ENCODE measurements around the gene DNALI1. TPM values are rescaled to one million over a fixed set of nuclear protein-coding genes. Genes with fewer than 3 reads are reported as not detected.

DNALI1 gene
- total RNA-seq, 1 donor from 2014 or later = 2.2 TPM

- no peak for DNase-seq (ENCODE audit: low spot score in 2 of 2)
- Histone ChIP-seq H3K9me3 (no peaks in the 10 kb centered on the region), H3K36me3 (no peaks in the 10 kb centered on the region), H3K4me3 (no peak overlapping the region), H3K27me3 (no peaks in the 10 kb centered on the region), H3K4me1 (no peaks in the 10 kb centered on the region), H3K27ac (no peak overlapping the region)
- TF ChIP-seq CTCF (IDR thresholded peaks at IDR 0.05) = no peak
- intact Hi-C loops (cut with DNase I) = no loop called here
Measured at GRCh38 chr1:37605061-37605650, 48.4 kb downstream of the DNALI1 start.

GRCh38 chr1:37605806-37606474 lies 49.2 kb downstream of the DNALI1 start:
- no peak overlapping the region for H3K27ac ChIP-seq
- no peak for TF ChIP-seq CTCF (IDR thresholded peaks at IDR 0.05)
- H3K9me3 ChIP-seq = no peaks in the 10 kb centered on the region
- no peaks in the 10 kb centered on the region for H3K4me1 ChIP-seq
- no peak overlapping the region for H3K4me3 ChIP-seq
- DNase-seq (ENCODE audit: low spot score in 2 of 2) = no peak
- no peaks in the 10 kb centered on the region for H3K27me3 ChIP-seq
- no peaks in the 10 kb centered on the region for H3K36me3 ChIP-seq
- intact Hi-C loops (cut with DNase I) = no loop called here

GRCh38 chr1:37606481-37607263 lies 49.9 kb downstream of the DNALI1 start:
- Histone ChIP-seq H3K27me3 (no peaks in the 10 kb centered on the region), H3K9me3 (no peaks in the 10 kb centered on the region), H3K36me3 (no peaks in the 10 kb centered on the region), H3K4me1 (no peaks in the 10 kb centered on the region), H3K4me3 (no peak overlapping the region), H3K27ac (no peak overlapping the region)
- no peak for TF ChIP-seq CTCF (IDR thresholded peaks at IDR 0.05)
- intact Hi-C loops (cut with DNase I) = no loop called here
- no peak for DNase-seq (ENCODE audit: low spot score in 2 of 2)

- no peak for TF ChIP-seq CTCF (IDR thresholded peaks at IDR 0.05)
Measured at GRCh38 chr1:37609002-37609401, 52.3 kb downstream of the DNALI1 start.

GRCh38 chr1:37609994-37610393 lies 53.3 kb downstream of the DNALI1 start:
- no peak for TF ChIP-seq CTCF (IDR thresholded peaks at IDR 0.05)
- no peaks in the 10 kb centered on the region for H3K36me3 ChIP-seq
- no peaks in the 10 kb centered on the region for H3K4me1 ChIP-seq
- DNase-seq (ENCODE audit: low spot score in 2 of 2) = peak in 1 of 2 donors; percentile 5
- H3K27me3 ChIP-seq = no peaks in the 10 kb centered on the region
- no peak overlapping the region for H3K27ac ChIP-seq
- intact Hi-C loops (cut with DNase I) = no loop called here
- no peaks in the 10 kb centered on the region for H3K9me3 ChIP-seq
- H3K4me3 ChIP-seq = no peak overlapping the region

More at GRCh38 chr1:37609002-37609401, 52.3 kb downstream of the DNALI1 start:
- H3K27me3 ChIP-seq = no peaks in the 10 kb centered on the region
- no peak overlapping the region for H3K27ac ChIP-seq
- no peaks in the 10 kb centered on the region for H3K9me3 ChIP-seq
- no peaks in the 10 kb centered on the region for H3K36me3 ChIP-seq
- H3K4me1 ChIP-seq = no peaks in the 10 kb centered on the region
- DNase-seq (ENCODE audit: low spot score in 2 of 2) = no peak
- intact Hi-C loops (cut with DNase I) = no loop called here
- no peak overlapping the region for H3K4me3 ChIP-seq
